Measurements from ENCODE around the gene GRB7.

- no peak for TF ChIP-seq JUNB (IDR thresholded peaks at IDR 0.05)
- TF ChIP-seq PHF8 (IDR thresholded peaks at IDR 0.05; ENCODE audit: borderline replicate concordance, low read depth), result no peak
- TF ChIP-seq, protein P1, sequence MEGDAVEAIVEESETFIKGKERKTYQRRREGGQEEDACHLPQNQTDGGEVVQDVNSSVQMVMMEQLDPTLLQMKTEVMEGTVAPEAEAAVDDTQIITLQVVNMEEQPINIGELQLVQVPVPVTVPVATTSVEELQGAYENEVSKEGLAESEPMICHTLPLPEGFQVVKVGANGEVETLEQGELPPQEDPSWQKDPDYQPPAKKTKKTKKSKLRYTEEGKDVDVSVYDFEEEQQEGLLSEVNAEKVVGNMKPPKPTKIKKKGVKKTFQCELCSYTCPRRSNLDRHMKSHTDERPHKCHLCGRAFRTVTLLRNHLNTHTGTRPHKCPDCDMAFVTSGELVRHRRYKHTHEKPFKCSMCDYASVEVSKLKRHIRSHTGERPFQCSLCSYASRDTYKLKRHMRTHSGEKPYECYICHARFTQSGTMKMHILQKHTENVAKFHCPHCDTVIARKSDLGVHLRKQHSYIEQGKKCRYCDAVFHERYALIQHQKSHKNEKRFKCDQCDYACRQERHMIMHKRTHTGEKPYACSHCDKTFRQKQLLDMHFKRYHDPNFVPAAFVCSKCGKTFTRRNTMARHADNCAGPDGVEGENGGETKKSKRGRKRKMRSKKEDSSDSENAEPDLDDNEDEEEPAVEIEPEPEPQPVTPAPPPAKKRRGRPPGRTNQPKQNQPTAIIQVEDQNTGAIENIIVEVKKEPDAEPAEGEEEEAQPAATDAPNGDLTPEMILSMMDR (IDR thresholded peaks at IDR 0.05), result no peak
- no peak for TF ChIP-seq POLR2A (IDR thresholded peaks at IDR 0.05; ENCODE audit: low read length)
- TF ChIP-seq BHLHE40 (IDR thresholded peaks at IDR 0.05; ENCODE audit: low read depth, low read length), result no peak
- no peak for TF ChIP-seq MAX (IDR thresholded peaks at IDR 0.05)
- no peak for TF ChIP-seq CHD2 (IDR thresholded peaks at IDR 0.05; ENCODE audit: low read length, partially characterized antibody)
- no peak for TF ChIP-seq EP300 (IDR thresholded peaks at IDR 0.05)
- no peak for TF ChIP-seq JUN (IDR thresholded peaks at IDR 0.05)
- TF ChIP-seq HMGXB4 (CRISPR knock-in tag; IDR thresholded peaks at IDR 0.05; ENCODE audit: borderline replicate concordance), result no peak
- TF ChIP-seq RFX5 (IDR thresholded peaks at IDR 0.05), result no peak
- TF ChIP-seq REST (IDR thresholded peaks at IDR 0.05), result no peak
- TF ChIP-seq MYC (IDR thresholded peaks at IDR 0.05; ENCODE audit: borderline replicate concordance, low read length), result no peak
Measured at GRCh38 chr17:39722104-39722503, 15.6 kb upstream of the GRB7 start.

All from A549 (cell line).